ENCODE data around the gene TGM1.
"Not testable (repeated sequence)": the region's sequence is repeated elsewhere in the genome, so short reads cannot be mapped to it uniquely, and the experiment has no call there.

Gene TGM1

DNA sequence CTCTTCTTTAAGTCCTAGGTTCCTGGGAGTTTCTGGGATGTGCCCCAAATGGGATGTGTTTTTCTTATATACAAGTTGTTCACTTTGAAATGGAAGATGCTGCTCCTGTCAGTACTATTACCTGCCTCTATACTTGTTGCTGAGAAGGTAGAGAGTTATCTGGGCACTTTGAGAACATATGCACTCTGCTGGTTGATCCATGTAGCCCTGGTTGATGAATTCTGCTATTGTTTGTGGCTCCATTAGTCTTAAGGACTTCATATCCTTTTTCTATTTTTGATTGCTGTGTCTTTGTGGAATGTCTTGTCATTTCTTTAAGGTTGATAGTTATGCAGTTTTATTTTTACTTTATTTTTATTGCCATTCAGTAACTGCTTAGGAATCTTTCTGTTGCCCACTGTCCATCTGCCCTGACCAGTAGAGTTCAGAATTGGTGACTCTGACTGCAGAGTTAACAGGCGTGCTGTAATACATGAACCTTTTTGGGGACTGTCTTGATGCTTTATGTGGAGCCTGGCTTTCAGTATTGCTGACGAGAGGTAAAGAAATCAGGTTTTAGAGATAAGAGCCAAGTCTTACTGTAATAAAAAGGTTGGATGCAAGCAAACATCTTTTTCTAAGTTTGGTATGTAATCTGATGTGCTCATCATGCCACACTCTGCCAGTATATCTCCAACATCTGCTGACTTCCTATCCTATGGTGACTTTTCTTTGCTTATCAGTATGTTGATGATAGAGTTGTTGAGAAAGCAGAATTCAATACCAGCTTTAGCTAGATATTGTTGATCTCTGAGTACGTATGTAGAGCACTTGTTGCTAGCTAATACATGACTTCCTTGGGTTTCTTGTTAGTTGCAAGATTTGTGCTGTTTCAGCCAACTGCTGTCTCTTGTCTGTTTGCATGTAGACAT, 28.6 kb downstream of the TGM1 start:
- DNase-seq (ENCODE audit: low spot score) = no peak

GRCh38 chr14:24233538-24233866, 29.5 kb downstream of the TGM1 start:
- DNase-seq (ENCODE audit: low spot score) = no peak

GRCh38 chr14:24232645-24233537, 30.1 kb downstream of the TGM1 start, which contains the start of gene GMPR2:
Gene GMPR2, plus strand, starts transcription at chr14:24232929. Its CDS starts 325 bp downstream, at chr14:24233254.
- no peak for DNase-seq (ENCODE audit: low spot score)

GRCh38 chr14:24232121-24232644, 30.8 kb downstream of the TGM1 start, which contains the start of gene NEDD8:
Gene NEDD8, minus strand, starts transcription at chr14:24232367. Its CDS starts 100 bp downstream, at chr14:24232267.
- peak; percentile 94 for DNase-seq (ENCODE audit: low spot score)

GRCh38 chr14:24231263-24232120, 31.5 kb downstream of the TGM1 start:
- DNase-seq (ENCODE audit: low spot score) = no peak

GRCh38 chr14:24228902-24229301, 34.1 kb downstream of the TGM1 start:
- no peak for DNase-seq (ENCODE audit: low spot score)

GRCh38 chr14:24226473-24226872, 36.5 kb downstream of the TGM1 start:
- DNase-seq (ENCODE audit: low spot score) = no peak

GRCh38 chr14:24224618-24225071, 38.3 kb downstream of the TGM1 start:
- DNase-seq (ENCODE audit: low spot score) = no peak

DNA sequence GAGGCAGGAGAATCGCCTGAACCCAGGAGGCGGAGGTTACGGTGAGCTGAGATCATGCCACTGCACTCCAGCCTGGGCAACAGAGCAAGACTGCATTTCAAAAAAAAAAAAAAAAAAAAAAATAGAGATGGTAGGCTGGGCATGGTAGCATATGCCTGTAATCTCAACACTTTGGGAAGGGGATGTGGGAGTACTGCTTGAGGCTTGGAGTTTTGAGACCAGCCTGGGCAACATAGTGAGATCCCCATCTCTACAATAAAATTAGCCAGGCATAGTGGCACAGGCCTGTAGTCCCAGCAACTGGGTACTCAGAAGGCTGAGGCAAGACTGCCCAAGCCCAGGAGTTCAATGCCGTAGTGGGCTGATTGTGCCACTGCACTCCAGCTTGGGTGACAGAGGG, 40.0 kb downstream of the TGM1 start:
- DNase-seq (ENCODE audit: low spot score) = not testable (repeated sequence)

- no peak for DNase-seq (ENCODE audit: low spot score)
Observed at GRCh38 chr14:24219521-24219920, 43.5 kb downstream of the TGM1 start.

DNA sequence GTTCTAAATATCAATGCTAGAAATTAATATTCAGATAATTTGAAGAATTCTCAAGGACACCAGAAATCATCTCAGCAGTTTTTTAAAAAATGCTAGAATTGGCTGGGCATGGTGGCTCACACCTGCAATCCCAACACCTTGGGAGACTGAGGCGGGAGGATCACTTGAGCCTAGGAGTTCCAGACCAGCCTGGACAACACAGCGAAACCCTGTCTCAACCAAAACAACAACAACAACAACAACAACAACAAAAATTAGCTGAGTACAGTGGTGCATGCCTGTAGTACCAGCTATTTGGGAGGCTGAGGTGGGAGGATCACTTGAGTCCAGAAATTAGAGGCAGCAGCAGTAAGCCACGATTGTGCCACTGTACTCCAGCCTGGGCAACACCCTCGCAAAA, 43.9 kb downstream of the TGM1 start:
- DNase-seq (ENCODE audit: low spot score) = no peak

DNA sequence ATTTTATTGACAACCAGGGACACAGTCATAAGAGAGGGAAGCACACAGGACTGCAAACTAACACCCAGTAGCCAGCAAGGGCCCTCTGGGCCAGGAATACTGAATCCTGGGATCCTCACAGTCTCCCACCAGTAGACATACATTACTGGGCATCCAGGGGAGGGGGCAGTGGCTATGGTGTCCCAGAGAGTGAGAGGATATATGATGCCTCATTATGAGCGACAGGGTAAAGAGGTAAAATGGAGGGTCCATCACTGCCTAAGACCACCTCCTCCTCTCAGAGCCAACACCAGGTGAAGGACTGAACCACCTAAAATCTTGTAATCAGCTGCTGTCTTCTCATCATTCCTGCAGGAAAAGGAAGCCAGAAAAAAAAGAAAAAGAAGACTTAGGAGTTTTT, 46.1 kb downstream of the TGM1 start:
- not testable (repeated sequence) for DNase-seq (ENCODE audit: low spot score)

- DNase-seq (ENCODE audit: low spot score) = no peak
Observed at GRCh38 chr14:24216345-24216699, 46.7 kb downstream of the TGM1 start.

- peak; percentile 90 for DNase-seq (ENCODE audit: low spot score)
Observed at GRCh38 chr14:24215495-24216344, 47.3 kb downstream of the TGM1 start, which contains the start of gene MDP1. Gene MDP1, minus strand, starts transcription at chr14:24216066. Its CDS starts 111 bp downstream, at chr14:24215955.

GRCh38 chr14:24213866-24214662, 48.9 kb downstream of the TGM1 start:
- no peak for DNase-seq (ENCODE audit: low spot score)

- peak; percentile 92 for DNase-seq (ENCODE audit: low spot score)
Observed at GRCh38 chr14:24212924-24213865, 49.8 kb downstream of the TGM1 start, which contains the start of gene CHMP4A. Gene CHMP4A, minus strand, starts transcription at chr14:24213488. Its CDS starts 49 bp downstream, at chr14:24213439.

GRCh38 chr14:24211311-24211710, 51.7 kb downstream of the TGM1 start:
- no peak for DNase-seq (ENCODE audit: low spot score)

DNA sequence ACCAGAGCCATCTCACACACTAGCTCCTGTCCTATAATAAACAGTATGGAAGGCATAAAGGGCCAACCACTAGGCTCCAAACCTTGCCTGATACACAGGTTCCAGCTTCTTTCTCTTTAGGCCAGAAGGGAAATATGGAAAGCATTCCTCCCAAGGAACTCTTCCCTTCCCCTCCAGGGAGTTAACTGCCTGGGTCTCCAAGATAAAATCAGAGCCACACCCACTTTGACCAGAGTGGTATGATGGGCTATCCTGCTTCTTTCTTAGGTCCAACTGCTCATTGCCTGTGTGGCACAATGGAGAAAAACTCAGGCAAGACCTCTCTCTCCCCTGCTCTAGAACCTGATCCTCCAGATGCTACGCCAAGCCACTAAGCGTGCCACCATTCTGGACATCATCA, 55.4 kb downstream of the TGM1 start:
- no peak for DNase-seq (ENCODE audit: low spot score)

All from putamen (tissue), 1 donor.